Stimulated activated CD4-positive, alpha-beta T cell treated with anti-CD3 and anti-CD28 coated beads, Interleukin-1b, Interleukin-23, amount 100 ng/mL, for 48 hours (primary cell): ENCODE data around the gene CCL17.
"Not testable (repeated sequence)": the region's sequence is repeated elsewhere in the genome, so short reads cannot be mapped to it uniquely, and the experiment has no call there.

Experiments
- DNase-seq: peaks from one replicate; pipeline ENCODE4 v3.0.0-alpha.2; 2020

CCL17 gene

DNA sequence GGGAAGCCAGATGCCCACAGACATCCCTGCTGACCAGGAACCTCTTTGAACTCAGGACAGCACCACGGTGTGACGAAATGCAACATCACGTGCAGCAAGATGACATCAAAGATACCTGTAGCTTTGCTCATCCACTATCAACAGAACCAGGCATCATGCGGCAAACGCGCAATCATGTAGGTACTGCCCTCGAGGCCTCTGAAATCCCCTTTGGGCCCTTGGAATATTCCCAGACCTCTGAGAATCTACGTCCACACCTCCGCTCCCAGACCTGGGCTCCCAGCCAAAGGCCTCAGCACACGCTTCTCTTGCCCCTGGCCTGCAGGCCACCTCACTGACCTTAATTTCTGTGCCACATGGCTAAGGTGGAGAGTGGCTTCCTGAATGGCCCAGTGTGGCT lies 25.0 kb upstream of the CCL17 start:
- no peak for DNase-seq

DNA sequence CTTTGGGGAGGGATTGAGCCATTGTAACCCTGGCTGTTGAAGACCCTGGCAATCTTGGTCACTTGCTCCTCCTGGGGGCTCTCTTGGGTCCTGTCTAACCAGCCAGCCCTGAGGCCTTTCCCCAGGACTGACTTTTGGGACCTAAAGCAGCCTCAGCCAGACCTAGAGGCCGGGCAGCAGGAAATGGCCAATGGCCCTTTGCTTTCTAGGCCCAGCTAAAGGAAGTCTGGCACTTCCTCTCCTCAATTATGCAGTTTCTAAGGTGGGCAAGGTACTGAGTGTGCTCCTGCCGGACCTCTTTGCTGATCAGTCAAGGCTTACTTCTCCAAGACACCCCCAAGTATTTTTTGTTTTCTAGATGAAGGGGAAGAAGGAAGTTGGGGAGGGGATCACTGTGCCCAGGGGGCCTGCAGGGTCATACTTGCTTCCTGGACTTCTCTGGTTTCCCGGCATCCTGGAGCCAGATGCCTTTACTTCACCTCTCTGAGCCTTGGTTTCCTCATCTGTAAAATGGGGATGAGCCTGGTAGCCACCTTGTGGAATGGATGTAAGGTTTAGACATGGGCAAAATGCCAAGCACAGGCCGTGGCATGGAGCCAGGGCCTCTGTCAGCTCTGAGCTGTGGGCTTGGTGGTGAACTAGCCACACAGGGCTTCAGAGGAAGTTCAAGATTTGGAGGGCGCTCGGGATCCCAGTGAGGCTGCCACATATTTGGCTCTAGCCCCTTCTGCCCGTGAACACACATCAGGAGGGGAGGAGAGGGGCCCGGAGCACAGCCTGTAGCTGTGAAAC lies 23.7 kb upstream of the CCL17 start:
- DNase-seq, result no peak

DNA sequence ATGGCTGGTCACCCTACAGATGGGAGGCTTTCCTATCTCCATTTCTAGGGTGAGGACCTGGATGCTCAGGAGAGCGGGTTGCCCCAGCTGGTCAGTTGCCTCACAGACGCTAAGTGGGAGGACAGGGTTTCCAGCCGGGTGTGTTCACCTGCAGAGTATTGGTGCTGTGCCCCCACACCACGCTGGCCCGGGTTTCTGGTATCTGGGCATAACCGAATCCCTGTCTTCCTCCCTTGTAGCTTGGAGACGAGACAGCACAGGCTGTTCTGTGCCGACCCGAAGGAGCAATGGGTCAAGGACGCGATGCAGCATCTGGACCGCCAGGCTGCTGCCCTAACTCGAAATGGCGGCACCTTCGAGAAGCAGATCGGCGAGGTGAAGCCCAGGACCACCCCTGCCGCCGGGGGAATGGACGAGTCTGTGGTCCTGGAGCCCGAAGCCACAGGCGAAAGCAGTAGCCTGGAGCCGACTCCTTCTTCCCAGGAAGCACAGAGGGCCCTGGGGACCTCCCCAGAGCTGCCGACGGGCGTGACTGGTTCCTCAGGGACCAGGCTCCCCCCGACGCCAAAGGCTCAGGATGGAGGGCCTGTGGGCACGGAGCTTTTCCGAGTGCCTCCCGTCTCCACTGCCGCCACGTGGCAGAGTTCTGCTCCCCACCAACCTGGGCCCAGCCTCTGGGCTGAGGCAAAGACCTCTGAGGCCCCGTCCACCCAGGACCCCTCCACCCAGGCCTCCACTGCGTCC lies 22.6 kb upstream of the CCL17 start:
- no peak for DNase-seq

DNA sequence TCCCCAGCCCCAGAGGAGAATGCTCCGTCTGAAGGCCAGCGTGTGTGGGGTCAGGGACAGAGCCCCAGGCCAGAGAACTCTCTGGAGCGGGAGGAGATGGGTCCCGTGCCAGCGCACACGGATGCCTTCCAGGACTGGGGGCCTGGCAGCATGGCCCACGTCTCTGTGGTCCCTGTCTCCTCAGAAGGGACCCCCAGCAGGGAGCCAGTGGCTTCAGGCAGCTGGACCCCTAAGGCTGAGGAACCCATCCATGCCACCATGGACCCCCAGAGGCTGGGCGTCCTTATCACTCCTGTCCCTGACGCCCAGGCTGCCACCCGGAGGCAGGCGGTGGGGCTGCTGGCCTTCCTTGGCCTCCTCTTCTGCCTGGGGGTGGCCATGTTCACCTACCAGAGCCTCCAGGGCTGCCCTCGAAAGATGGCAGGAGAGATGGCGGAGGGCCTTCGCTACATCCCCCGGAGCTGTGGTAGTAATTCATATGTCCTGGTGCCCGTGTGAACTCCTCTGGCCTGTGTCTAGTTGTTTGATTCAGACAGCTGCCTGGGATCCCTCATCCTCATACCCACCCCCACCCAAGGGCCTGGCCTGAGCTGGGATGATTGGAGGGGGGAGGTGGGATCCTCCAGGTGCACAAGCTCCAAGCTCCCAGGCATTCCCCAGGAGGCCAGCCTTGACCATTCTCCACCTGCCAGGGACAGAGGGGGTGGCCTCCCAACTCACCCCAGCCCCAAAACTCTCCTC lies 21.9 kb upstream of the CCL17 start:
- DNase-seq, result no peak

- no peak for DNase-seq
Measured at GRCh38 chr16:57383276-57384247, 21.0 kb upstream of the CCL17 start.

GRCh38 chr16:57384248-57385070 lies 20.1 kb upstream of the CCL17 start:
- no peak for DNase-seq

- DNase-seq, result no peak
Measured at GRCh38 chr16:57385083-57385482, 19.5 kb upstream of the CCL17 start.

- no peak for DNase-seq
Measured at GRCh38 chr16:57386381-57386951, 18.1 kb upstream of the CCL17 start.

DNA sequence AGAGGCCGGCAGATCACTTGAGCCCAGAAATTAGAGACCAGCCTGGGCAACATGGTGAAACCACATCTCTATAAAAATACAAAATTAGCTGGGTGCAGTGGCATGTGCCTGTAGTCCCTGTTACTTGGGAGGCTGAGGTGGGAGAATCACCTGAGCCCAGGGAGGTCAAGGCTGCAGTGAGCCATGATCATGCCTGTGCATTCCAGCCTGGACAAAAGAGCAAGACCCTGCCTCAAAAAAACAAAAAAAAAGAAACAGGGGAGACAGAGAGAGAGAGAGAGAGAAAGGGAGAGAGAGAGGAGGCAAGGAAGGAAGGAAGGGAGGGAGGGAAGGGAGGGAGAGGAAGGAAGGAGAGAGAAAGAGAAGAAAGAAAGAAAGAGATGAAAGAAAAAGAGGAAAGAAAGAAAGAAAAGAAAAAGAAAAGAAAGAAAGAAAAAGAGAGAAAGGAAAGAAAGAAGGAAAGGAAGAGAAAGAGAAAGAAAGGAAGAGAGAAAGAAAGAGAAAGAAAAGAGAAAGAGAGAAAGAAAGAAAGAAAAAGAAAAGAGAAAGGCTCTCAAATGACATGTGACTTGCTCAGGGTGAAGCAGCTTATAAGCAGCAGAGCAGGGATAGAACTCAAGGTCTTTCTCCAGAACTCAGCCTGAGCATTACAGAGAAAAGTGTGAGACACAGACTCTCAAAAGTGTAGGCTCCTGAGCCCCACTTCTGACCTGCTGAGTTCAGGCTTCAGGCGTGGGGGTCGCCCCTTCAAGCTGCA lies 16.8 kb upstream of the CCL17 start:
- DNase-seq, result no peak

- no peak for DNase-seq
Measured at GRCh38 chr16:57388359-57389086, 16.0 kb upstream of the CCL17 start.

DNA sequence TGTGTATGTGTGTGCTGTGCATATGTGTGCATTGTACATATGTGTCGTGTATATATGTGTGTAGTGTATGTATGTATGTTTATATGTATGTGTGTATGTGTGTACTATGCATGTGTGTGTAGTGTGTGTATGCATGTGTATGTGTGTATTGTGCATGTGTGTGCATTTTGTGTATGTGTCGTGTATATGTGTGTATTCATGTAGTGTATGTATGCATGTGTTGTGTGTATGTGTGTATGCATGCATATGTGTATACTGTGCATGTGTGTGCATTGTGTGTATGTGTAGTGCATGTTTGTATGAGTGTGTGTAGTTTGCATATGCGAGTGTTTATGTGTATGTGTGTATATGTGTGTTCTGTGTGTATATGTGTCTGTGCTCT lies 15.5 kb upstream of the CCL17 start:
- no peak for DNase-seq

DNA sequence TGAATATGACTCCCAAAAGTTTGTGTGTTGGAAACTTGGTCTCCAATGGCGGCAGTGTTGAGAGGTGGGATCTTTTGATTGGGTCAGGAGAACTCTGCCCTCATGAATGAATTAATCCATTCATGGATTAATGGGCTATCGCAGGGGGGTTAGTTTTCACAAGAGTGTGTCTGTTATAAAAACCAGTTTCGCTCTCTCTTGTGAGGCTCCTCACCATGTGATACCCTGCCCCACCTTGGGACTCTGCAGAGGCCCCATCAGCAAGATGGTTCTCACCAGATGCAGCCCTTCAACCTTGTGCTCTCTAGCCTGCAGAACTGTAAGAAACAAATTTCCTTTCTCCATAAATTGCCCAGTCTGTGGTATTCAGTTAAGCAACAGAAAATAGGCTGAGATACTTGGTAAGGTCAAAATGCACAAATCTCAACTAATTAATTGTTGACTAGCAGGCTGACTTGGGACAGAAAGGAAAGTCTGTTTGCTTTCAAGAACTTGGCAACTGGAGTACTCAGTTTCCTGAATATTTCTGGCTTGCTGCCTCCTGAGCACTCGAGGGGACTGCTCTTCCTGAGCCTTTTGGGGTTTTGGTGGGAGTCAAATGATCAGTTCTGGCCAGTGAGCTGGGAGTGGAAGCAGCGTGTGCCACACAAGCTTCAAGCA lies 13.8 kb upstream of the CCL17 start:
- no peak for DNase-seq

- DNase-seq, result no peak
Measured at GRCh38 chr16:57391300-57391699, 13.3 kb upstream of the CCL17 start.

GRCh38 chr16:57391708-57392107 lies 12.9 kb upstream of the CCL17 start:
- DNase-seq, result no peak

- no peak for DNase-seq
Measured at GRCh38 chr16:57392694-57393093, 11.9 kb upstream of the CCL17 start.

DNA sequence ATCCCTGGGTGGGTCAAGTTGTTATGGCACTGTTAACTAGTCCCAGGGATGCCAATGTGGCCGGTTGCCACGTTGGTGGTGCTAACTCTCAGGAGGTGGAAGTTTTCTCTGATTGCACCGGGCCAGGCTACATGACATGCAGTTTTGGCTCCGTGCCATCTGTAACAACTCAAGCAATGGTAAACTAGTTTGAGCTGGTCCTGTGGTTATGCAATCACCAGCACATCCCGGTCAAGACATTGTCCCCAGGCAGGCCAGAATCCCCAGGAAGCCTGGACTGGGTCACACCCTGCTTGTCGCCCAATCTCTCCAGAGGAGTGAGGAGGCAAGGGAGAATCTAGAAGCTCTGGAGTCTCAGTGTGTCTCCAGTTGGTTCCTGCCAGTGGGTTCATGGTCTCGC lies 10.1 kb upstream of the CCL17 start:
- DNase-seq, result no peak

GRCh38 chr16:57395026-57395425 lies 9.5 kb upstream of the CCL17 start:
- no peak for DNase-seq

GRCh38 chr16:57396786-57397185 lies 7.8 kb upstream of the CCL17 start:
- DNase-seq, result no peak

DNA sequence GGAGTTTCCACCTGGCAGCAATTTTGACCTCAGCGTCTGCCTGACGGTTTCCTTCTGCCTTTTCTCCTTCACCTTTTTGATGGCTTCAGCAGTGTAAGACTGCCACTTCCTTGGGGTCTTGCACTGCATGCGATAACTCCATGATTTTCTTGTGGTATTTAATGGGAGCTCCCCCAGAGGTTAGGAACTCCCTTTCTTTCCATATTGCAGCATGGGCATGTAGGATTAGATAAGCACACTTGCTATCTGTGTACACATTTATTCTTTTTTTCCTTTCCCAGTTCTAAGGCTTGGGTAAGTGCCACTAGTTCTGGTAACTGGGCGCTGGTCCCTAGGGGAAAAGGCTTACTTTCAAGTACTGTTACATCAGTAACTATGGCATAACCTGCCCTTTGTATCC lies 7.1 kb upstream of the CCL17 start:
- DNase-seq, result not testable (repeated sequence)
